GM19372 (cell line): Measurements from ENCODE around the gene TM4SF18.

Source experiments
- ATAC-seq: cut with Tn5 transposase; IDR thresholded peaks from one replicate; pipeline ENCODE4 v1.9.1; 2021; ENCODE audit warnings: mild to moderate bottlenecking, low read depth, moderate library complexity; ENCODE audit not compliant: unreplicated experiment

Gene TM4SF18

GRCh38 chr3:149291178-149291577 lies 42.3 kb downstream of the TM4SF18 start:
- ATAC-seq, result peak; percentile 48

- no peak for ATAC-seq
Measured at GRCh38 chr3:149288655-149289054, 44.8 kb downstream of the TM4SF18 start.

GRCh38 chr3:149284034-149284433 lies 49.4 kb downstream of the TM4SF18 start:
- no peak for ATAC-seq

- no peak for ATAC-seq
Measured at GRCh38 chr3:149283401-149283800, 50.0 kb downstream of the TM4SF18 start.

- no peak for ATAC-seq
Measured at GRCh38 chr3:149282836-149283235, 50.6 kb downstream of the TM4SF18 start.

- ATAC-seq, result no peak
Measured at GRCh38 chr3:149282322-149282721, 51.1 kb downstream of the TM4SF18 start.

GRCh38 chr3:149280671-149281349 lies 52.6 kb downstream of the TM4SF18 start:
- no peak for ATAC-seq

- no peak for ATAC-seq
Measured at GRCh38 chr3:149278911-149279310, 54.5 kb downstream of the TM4SF18 start.

- ATAC-seq, result peak; percentile 70
Measured at GRCh38 chr3:149277331-149277813, 56.1 kb downstream of the TM4SF18 start.

- no peak for ATAC-seq
Measured at GRCh38 chr3:149276619-149277018, 56.8 kb downstream of the TM4SF18 start.

- ATAC-seq, result no peak
Measured at GRCh38 chr3:149274220-149274619, 59.2 kb downstream of the TM4SF18 start.

GRCh38 chr3:149273096-149273751 lies 60.2 kb downstream of the TM4SF18 start:
- ATAC-seq, result peak; percentile 73

GRCh38 chr3:149271669-149272068 lies 61.8 kb downstream of the TM4SF18 start:
- no peak for ATAC-seq

- ATAC-seq, result no peak
Measured at GRCh38 chr3:149270180-149270579, 63.3 kb downstream of the TM4SF18 start.

- ATAC-seq, result no peak
Measured at GRCh38 chr3:149269687-149270086, 63.7 kb downstream of the TM4SF18 start.
